Astrocyte (in vitro differentiated cells and primary cell): Measurements from ENCODE around the gene CFL1. TPM values are rescaled to one million over a fixed set of nuclear protein-coding genes. Genes with fewer than 3 reads are reported as not detected.

Source experiments
- DNase-seq: peaks from one replicate; pipeline ENCODE4 v3.0.0-alpha.2; 2010; ENCODE audit warnings: low read depth
- FAIRE-seq: peaks from 2 replicates; lab custom pipeline; 2011; peaks lifted over from hg19 to GRCh38; lab: Jason Lieb, UNC
- H2AFZ ChIP-seq: 2 replicates; pipeline ENCODE4 v1.6.0; 2012; ENCODE audit warnings: low read depth, low read length, inconsistent platforms
- H3K27ac ChIP-seq: 2 replicates; pipeline ENCODE4 v1.5.1; 2011; ENCODE audit warnings: low read depth, low read length, inconsistent platforms
- H3K27me3 ChIP-seq: 2 replicates; pipeline ENCODE4 v1.6.0; 2011; ENCODE audit warnings: low read length, inconsistent platforms; ENCODE audit not compliant: insufficient read depth
- H3K36me3 ChIP-seq: 2 replicates; pipeline ENCODE4 v1.5.1; 2011; ENCODE audit warnings: low read length, inconsistent platforms; ENCODE audit not compliant: insufficient read depth
- H3K4me1 ChIP-seq: 2 replicates; pipeline ENCODE4 v1.5.1; 2011; ENCODE audit warnings: low read length, inconsistent platforms; ENCODE audit not compliant: insufficient read depth
- H3K4me2 ChIP-seq: 2 replicates; pipeline ENCODE4 v1.6.0; 2012; ENCODE audit warnings: low read length, inconsistent platforms
- H3K4me3 ChIP-seq: 2 replicates; pipeline ENCODE4 v1.5.1; 2011; ENCODE audit warnings: low read depth, mild to moderate bottlenecking, low read length, inconsistent platforms; ENCODE audit not compliant: insufficient read depth
- H3K79me2 ChIP-seq: 2 replicates; pipeline ENCODE4 v1.6.0; 2012; ENCODE audit warnings: mild to moderate bottlenecking, low read length, inconsistent platforms; ENCODE audit not compliant: insufficient read depth
- H3K9ac ChIP-seq: 2 replicates; pipeline ENCODE4 v1.6.0; 2012; ENCODE audit warnings: mild to moderate bottlenecking, low read length, inconsistent platforms
- H3K9me3 ChIP-seq: 2 replicates; pipeline ENCODE4 v1.5.1; 2012; ENCODE audit warnings: low read depth, mild to moderate bottlenecking, low read length, inconsistent platforms; ENCODE audit not compliant: insufficient read depth
- H4K20me1 ChIP-seq: 2 replicates; pipeline ENCODE4 v1.6.0; 2012; ENCODE audit warnings: low read length, inconsistent platforms; ENCODE audit not compliant: insufficient read depth
- H3K27ac Mint-ChIP-seq: one replicate; pipeline ENCODE4 v1.8.0; 2021; ENCODE audit warnings: mild to moderate bottlenecking, mixed read lengths; ENCODE audit not compliant: unreplicated experiment
- H3K27me3 Mint-ChIP-seq: one replicate; pipeline ENCODE4 v1.8.0; 2021; ENCODE audit warnings: low read depth, mixed read lengths; ENCODE audit not compliant: unreplicated experiment
- H3K36me3 Mint-ChIP-seq: one replicate; pipeline ENCODE4 v1.8.0; 2021; ENCODE audit warnings: low read depth, mixed read lengths; ENCODE audit not compliant: unreplicated experiment
- H3K4me1 Mint-ChIP-seq: one replicate; pipeline ENCODE4 v1.8.0; 2021; ENCODE audit warnings: low read depth, mixed read lengths; ENCODE audit not compliant: unreplicated experiment
- H3K4me3 Mint-ChIP-seq: one replicate; pipeline ENCODE4 v1.8.0; 2021; ENCODE audit warnings: mild to moderate bottlenecking, moderate library complexity, mixed read lengths; ENCODE audit not compliant: unreplicated experiment
- H3K9me3 Mint-ChIP-seq: one replicate; pipeline ENCODE4 v1.8.0; 2021; ENCODE audit warnings: mild to moderate bottlenecking, mixed read lengths; ENCODE audit not compliant: unreplicated experiment
- EZH2 ChIP-seq: IDR thresholded peaks from 2 replicates; pipeline ENCODE4 v1.6.1; 2012; ENCODE audit warnings: mild to moderate bottlenecking, low read length, inconsistent platforms; ENCODE audit not compliant: insufficient read depth
- total RNA-seq: library from RNA; stranded (reverse); gene quantifications from 2 replicates; pipeline ENCODE4 v1.2.1, GENCODE V29; 2021
- TF ChIP-seq, protein P1 (sequence below): IDR thresholded peaks from 2 replicates; pipeline ENCODE4 v1.5.1; 2011; ENCODE audit warnings: low read depth, mild to moderate bottlenecking, inconsistent platforms, low read length, moderate library complexity; ENCODE audit not compliant: insufficient read depth

CFL1 gene
- total RNA-seq, 1 donor from 2014 or later, result 1,931 TPM

DNA sequence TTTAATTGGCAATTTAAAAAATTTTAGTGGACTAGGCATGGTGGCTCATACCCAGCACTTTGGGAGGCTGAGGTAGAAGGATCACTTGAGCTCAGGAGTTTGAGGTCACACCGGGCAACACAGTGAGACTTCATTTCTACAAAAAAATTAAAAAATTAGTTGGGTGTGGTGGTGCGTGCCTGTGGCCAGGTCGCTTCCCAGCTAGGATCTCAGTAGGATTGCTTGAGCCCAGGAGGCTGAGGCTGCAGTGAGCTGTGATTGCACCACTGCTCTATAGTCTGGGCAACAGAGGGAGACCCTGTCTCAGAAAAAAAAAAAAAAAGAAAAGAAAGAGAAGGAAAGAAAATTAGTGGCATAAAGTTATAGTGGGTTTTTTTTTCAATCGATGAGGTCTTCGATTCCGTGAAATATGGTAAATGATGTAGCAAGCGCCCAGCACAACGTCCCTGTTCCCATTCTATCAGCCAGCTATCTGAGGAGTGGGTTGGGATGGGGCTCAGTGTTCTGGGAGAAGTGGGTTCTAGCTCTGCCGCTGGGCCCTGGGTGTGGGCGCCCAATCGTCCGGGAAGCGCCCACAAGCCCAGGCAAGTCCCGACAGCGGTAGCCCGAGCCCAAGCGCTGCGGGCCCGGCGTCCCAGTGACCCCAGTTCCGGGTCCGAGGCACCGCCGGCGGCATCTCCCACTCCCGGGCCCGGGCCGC, 40.8 kb upstream of the CFL1 start:
- Mint-ChIP-seq H3K27me3 (no peaks in the 10 kb centered on the region), H3K36me3 (peaks cover 9% of the 10 kb centered on the region), H3K27ac (peak overlapping the region; percentile 90), H3K9me3 (no peaks in the 10 kb centered on the region), H3K4me3 (peak overlapping the region; percentile 95), H3K4me1 (peaks cover 37% of the 10 kb centered on the region)
- Histone ChIP-seq H3K27ac (peak overlapping the region; percentile 95), H3K4me2 (peak overlapping the region; percentile 89), H3K36me3 (peaks cover 22% of the 10 kb centered on the region), H2AFZ (no peak overlapping the region), H3K4me1 (peaks cover 55% of the 10 kb centered on the region), H3K9ac (peak overlapping the region; percentile 99), H3K9me3 (no peaks in the 10 kb centered on the region), H4K20me1 (peaks cover 54% of the 10 kb centered on the region), H3K4me3 (peak overlapping the region; percentile 94), H3K27me3 (no peaks in the 10 kb centered on the region), H3K79me2 (peaks cover 72% of the 10 kb centered on the region)
- FAIRE-seq, result no peak
- TF ChIP-seq, protein P1, sequence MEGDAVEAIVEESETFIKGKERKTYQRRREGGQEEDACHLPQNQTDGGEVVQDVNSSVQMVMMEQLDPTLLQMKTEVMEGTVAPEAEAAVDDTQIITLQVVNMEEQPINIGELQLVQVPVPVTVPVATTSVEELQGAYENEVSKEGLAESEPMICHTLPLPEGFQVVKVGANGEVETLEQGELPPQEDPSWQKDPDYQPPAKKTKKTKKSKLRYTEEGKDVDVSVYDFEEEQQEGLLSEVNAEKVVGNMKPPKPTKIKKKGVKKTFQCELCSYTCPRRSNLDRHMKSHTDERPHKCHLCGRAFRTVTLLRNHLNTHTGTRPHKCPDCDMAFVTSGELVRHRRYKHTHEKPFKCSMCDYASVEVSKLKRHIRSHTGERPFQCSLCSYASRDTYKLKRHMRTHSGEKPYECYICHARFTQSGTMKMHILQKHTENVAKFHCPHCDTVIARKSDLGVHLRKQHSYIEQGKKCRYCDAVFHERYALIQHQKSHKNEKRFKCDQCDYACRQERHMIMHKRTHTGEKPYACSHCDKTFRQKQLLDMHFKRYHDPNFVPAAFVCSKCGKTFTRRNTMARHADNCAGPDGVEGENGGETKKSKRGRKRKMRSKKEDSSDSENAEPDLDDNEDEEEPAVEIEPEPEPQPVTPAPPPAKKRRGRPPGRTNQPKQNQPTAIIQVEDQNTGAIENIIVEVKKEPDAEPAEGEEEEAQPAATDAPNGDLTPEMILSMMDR, result no peak
- TF ChIP-seq EZH2, result no peak
- DNase-seq, result no peak

DNA sequence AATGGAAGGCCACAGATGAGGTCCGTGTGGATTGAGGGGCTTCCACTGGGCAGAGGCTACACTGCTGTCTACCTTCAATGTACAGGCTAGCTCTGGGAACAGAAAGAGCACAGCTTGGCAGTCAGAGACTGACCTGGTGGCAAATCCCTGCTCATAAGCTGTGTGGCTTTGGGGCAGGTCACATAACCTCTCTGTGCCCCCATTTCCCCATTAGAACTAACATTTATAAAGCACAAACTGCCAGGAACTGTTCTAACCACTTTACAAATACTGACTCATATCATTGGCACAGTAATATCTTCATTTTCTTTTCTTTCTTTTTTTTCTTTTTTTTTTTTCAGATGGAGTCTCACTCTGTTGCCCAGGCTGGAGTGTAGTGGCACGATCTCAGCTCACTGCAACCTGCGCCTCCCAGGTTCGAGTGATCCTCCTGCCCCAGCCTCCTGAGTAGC, 39.1 kb upstream of the CFL1 start:
- Histone ChIP-seq H4K20me1 (peaks cover 71% of the 10 kb centered on the region), H3K27ac (peak overlapping the region; percentile 36)

More for the DNA sequence above, 39.1 kb upstream of the CFL1 start:
- no peak for FAIRE-seq
- TF ChIP-seq, protein P1, result no peak
- no peak for TF ChIP-seq EZH2
- peaks cover 27% of the 10 kb centered on the region for H3K4me1 Mint-ChIP-seq
- Histone ChIP-seq H3K9ac (peak overlapping the region; percentile 99), H3K4me1 (peaks cover 55% of the 10 kb centered on the region), H3K4me2 (peak overlapping the region; percentile 89), H3K79me2 (peaks cover 89% of the 10 kb centered on the region), H3K9me3 (no peaks in the 10 kb centered on the region), H2AFZ (no peak overlapping the region), H3K4me3 (peak overlapping the region; percentile 48), H3K36me3 (peaks cover 26% of the 10 kb centered on the region), H3K27me3 (no peaks in the 10 kb centered on the region)
- H3K27me3 Mint-ChIP-seq, result no peaks in the 10 kb centered on the region
- H3K4me3 Mint-ChIP-seq, result peak overlapping the region; percentile 95
- peak overlapping the region; percentile 77 for H3K27ac Mint-ChIP-seq
- H3K9me3 Mint-ChIP-seq, result no peaks in the 10 kb centered on the region
- DNase-seq, result no peak
- H3K36me3 Mint-ChIP-seq, result peaks cover 14% of the 10 kb centered on the region
